Calu3 (cell line): ENCODE measurements around the gene NEB. TPM values are rescaled to one million over a fixed set of nuclear protein-coding genes. Genes with fewer than 3 reads are reported as not detected.
A peak's percentile ranks its signal among the peaks of the same experiment; 100 is the strongest.

ENCODE experiments used
- Bru-seq: library from RNA; stranded (reverse); fragments of 400-500 nt; gene quantifications from one replicate; lab custom pipeline; 2021; lab: Mats Ljungman, UMichigan
- BruChase-seq, 2 experiments: library from RNA; stranded (reverse); fragments of 400-500 nt; gene quantifications; one replicate each; lab custom pipeline; 2021; lab: Mats Ljungman, UMichigan
- BruUV-seq: library from RNA; stranded (reverse); fragments of 400-500 nt; replicated peaks from 2 replicates; lab custom pipeline; 2021; lab: Mats Ljungman, UMichigan
- CTCF ChIA-PET: fragments of 300-600 bp; sonication (Branson Sonifier 250); formaldehyde crosslinking; loops from one replicate; lab custom pipeline; 2022; ENCODE audit warnings: antibody characterized with exemption; lab: Charles Lee
- DNase-seq: peaks from one replicate; pipeline ENCODE4 v3.0.0; 2022
- H3K27ac Mint-ChIP-seq: one replicate; pipeline ENCODE4 v1.8.0; 2022; ENCODE audit warnings: mixed read lengths; ENCODE audit not compliant: unreplicated experiment
- H3K27me3 Mint-ChIP-seq: one replicate; pipeline ENCODE4 v1.8.0; 2022; ENCODE audit warnings: mixed read lengths; ENCODE audit not compliant: unreplicated experiment
- H3K36me3 Mint-ChIP-seq: one replicate; pipeline ENCODE4 v1.8.0; 2022; ENCODE audit warnings: mild to moderate bottlenecking, moderate library complexity, mixed read lengths; ENCODE audit not compliant: insufficient read depth, unreplicated experiment
- H3K4me1 Mint-ChIP-seq: one replicate; pipeline ENCODE4 v1.8.0; 2022; ENCODE audit warnings: mild to moderate bottlenecking, low read depth, mixed read lengths; ENCODE audit not compliant: unreplicated experiment
- H3K4me3 Mint-ChIP-seq: one replicate; pipeline ENCODE4 v1.8.0; 2022; ENCODE audit warnings: mild to moderate bottlenecking, low read depth, moderate library complexity, mixed read lengths; ENCODE audit not compliant: unreplicated experiment
- H3K9me3 Mint-ChIP-seq: one replicate; pipeline ENCODE4 v1.8.0; 2022; ENCODE audit warnings: low read depth, mixed read lengths; ENCODE audit not compliant: unreplicated experiment
- intact Hi-C: fragments of 100-400 bp; cut with micrococcal nuclease; formaldehyde crosslinking; loops from one replicate; pipeline ENCODE4 v1.10.0; 2022; ENCODE audit not compliant: unreplicated experiment
- long read RNA-seq: library from polyadenylated mRNA; stranded (forward); transcript quantifications from one replicate; pipeline ENCODE4 v2.0.0, GENCODE V29; 2022
- total RNA-seq: library from RNA; stranded (reverse); gene quantifications from 2 replicates; pipeline ENCODE4 v1.2.3, GENCODE V29; 2022
- TF ChIP-seq, protein P1 (sequence below): fragments of 200-600 bp; IDR thresholded peaks from one replicate; pipeline ENCODE4 v1.8.0; 2022; ENCODE audit warnings: antibody characterized with exemption; ENCODE audit not compliant: unreplicated experiment

NEB gene, protein sequence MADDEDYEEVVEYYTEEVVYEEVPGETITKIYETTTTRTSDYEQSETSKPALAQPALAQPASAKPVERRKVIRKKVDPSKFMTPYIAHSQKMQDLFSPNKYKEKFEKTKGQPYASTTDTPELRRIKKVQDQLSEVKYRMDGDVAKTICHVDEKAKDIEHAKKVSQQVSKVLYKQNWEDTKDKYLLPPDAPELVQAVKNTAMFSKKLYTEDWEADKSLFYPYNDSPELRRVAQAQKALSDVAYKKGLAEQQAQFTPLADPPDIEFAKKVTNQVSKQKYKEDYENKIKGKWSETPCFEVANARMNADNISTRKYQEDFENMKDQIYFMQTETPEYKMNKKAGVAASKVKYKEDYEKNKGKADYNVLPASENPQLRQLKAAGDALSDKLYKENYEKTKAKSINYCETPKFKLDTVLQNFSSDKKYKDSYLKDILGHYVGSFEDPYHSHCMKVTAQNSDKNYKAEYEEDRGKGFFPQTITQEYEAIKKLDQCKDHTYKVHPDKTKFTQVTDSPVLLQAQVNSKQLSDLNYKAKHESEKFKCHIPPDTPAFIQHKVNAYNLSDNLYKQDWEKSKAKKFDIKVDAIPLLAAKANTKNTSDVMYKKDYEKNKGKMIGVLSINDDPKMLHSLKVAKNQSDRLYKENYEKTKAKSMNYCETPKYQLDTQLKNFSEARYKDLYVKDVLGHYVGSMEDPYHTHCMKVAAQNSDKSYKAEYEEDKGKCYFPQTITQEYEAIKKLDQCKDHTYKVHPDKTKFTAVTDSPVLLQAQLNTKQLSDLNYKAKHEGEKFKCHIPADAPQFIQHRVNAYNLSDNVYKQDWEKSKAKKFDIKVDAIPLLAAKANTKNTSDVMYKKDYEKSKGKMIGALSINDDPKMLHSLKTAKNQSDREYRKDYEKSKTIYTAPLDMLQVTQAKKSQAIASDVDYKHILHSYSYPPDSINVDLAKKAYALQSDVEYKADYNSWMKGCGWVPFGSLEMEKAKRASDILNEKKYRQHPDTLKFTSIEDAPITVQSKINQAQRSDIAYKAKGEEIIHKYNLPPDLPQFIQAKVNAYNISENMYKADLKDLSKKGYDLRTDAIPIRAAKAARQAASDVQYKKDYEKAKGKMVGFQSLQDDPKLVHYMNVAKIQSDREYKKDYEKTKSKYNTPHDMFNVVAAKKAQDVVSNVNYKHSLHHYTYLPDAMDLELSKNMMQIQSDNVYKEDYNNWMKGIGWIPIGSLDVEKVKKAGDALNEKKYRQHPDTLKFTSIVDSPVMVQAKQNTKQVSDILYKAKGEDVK (N-terminal part only)
- total RNA-seq (27.5 and 50.0 TPM in 2 replicates), Bru-seq, nascent RNA (percentile 49 among the genes with signal in this experiment), BruChase-seq, experiment 1, labeled RNA remaining after a 6-hour chase (percentile 52 among the genes with signal in this experiment), BruChase-seq, experiment 2, labeled RNA remaining after a 2-hour chase (percentile 37 among the genes with signal in this experiment)
- long read RNA-seq, partial matches to known transcripts = 3 of 9 reads
- long read RNA-seq, other reads (novel, unspliced or antisense) = 6 of 9 reads

DNA sequence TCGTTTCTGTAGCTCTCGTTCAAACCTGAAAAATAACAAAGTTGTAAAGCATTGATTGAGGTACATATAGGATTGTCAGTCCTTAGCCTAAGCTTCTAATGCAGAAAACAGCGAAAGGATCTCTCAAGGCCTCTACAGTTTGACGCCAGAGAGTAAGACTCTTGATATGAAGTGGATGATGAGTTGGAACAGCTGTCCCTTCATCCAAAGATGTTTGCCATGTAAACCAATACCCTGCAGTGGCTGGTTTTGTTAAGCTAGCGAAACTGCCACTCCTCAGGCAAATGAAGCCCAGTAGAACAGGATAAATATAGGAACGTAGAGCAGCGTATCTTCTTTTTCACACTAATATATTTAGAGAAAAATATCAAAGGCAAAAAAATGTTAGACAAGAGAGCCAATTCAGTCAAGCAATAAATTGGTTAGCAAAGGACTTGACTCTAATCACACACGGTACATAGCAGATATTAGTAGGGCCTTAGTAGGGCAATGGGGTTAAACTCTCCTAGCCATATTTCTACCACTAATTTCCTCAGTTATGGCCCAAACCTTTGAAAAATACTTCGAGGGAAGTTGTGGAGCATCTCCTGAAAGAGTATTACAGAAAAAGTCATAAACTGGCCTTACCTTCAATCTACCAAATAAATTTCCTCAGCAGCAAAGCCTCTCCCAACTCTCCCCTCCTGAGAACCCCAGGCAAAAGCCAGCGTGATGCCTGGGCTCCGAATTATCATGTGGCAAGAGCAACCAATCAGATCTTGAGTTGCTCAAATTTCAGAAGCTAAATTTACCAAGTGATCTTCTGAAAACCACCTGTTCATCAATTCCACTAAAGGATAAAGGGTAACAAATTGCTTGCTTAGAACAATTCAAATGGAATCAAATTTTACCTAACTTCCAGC is at the start of gene NEB:
TSS of gene NEB (minus strand) at position 706 of the 902 bp plus-strand sequence. CDS start 1,320 bp downstream, outside the sequence.
- DNase-seq = no peak
- Mint-ChIP-seq H3K36me3 (no peaks in the 10 kb centered on the region), H3K4me1 (peaks cover 13% of the 10 kb centered on the region), H3K27ac (no peak within 1 kb of the TSS), H3K27me3 (no peaks in the 10 kb centered on the region), H3K4me3 (no peak within 1 kb of the TSS), H3K9me3 (no peaks in the 10 kb centered on the region)
- intact Hi-C loops = no loop called here
- TF ChIP-seq, protein P1, sequence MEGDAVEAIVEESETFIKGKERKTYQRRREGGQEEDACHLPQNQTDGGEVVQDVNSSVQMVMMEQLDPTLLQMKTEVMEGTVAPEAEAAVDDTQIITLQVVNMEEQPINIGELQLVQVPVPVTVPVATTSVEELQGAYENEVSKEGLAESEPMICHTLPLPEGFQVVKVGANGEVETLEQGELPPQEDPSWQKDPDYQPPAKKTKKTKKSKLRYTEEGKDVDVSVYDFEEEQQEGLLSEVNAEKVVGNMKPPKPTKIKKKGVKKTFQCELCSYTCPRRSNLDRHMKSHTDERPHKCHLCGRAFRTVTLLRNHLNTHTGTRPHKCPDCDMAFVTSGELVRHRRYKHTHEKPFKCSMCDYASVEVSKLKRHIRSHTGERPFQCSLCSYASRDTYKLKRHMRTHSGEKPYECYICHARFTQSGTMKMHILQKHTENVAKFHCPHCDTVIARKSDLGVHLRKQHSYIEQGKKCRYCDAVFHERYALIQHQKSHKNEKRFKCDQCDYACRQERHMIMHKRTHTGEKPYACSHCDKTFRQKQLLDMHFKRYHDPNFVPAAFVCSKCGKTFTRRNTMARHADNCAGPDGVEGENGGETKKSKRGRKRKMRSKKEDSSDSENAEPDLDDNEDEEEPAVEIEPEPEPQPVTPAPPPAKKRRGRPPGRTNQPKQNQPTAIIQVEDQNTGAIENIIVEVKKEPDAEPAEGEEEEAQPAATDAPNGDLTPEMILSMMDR = no peak
- CTCF ChIA-PET = no interaction called here
- no TSS peak for BruUV-seq

DNA sequence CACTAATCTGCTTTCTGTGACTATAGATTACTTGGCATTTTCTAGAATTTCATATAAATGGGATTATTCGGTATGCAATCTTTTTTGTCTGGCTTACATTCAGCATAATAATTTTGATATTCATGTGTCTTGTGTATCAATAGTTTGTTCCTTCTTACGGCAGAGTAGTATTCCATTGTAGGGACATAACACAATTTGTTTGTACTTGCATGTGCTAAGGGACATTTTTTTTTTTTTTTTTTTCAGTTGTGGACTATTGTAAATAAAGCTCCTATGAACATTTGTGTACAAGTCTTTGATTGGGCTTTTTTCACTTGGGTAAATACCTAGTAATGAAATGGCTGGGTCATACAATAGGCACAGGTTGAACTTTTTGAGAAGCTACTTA is 48.9 kb upstream of the NEB start:
- intact Hi-C loops = no loop called here
- H3K36me3 Mint-ChIP-seq = peaks cover 23% of the 10 kb centered on the region

DNA sequence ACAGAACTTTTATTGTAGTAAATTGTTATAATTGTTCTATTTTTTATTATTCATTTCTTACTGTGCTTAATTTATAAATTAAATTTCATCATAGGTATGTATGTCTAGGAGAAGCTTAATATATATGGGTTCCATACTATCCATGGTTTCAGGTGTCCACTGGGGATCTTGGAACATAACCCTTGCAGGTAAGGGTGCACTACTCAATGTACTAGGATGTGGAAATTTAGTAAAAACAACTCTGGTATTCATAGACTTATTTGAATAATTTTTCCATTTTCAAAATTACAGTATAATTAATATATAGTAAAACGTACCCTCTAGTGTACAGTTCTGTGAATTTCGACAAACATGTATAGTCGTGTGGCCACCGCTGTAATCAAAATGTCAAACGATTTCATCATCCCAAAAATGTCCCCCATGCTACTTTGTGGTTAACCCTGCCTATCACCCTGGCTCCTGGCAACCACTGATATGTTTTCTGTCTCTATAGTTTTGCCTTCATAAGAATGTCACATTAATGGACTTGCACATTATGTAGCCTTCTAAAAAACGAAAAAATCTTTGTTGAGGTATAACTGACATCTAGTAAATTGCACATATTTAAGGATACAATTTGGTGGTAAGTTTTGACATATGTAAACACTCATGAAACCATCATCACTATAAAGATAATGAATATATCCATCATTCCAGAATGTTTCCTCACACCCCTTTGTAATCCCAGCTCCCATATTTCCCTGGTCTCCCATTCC is 48.3 kb upstream of the NEB start:
- DNase-seq = no peak
- TF ChIP-seq, protein P1 = no peak
- CTCF ChIA-PET = no interaction called here
- H3K27me3 Mint-ChIP-seq = no peaks in the 10 kb centered on the region
- no TSS peak for BruUV-seq
- peaks cover 23% of the 10 kb centered on the region for H3K36me3 Mint-ChIP-seq
- no peak overlapping the region for H3K27ac Mint-ChIP-seq
- intact Hi-C loops = no loop called here
- H3K4me3 Mint-ChIP-seq = no peak overlapping the region
- no peaks in the 10 kb centered on the region for H3K9me3 Mint-ChIP-seq
- no peaks in the 10 kb centered on the region for H3K4me1 Mint-ChIP-seq

More for the DNA sequence above, 48.9 kb upstream of the NEB start:
- TF ChIP-seq, protein P1 = no peak
- CTCF ChIA-PET = interaction anchor here (0.6 kb wide), 1 partner anchor 145 kb away, joined by 3 read pairs; no protein-coding TSS in a partner anchor
- Mint-ChIP-seq H3K27me3 (no peaks in the 10 kb centered on the region), H3K27ac (no peak overlapping the region), H3K4me3 (no peak overlapping the region), H3K4me1 (no peaks in the 10 kb centered on the region), H3K9me3 (no peaks in the 10 kb centered on the region)
- no peak for DNase-seq
- no TSS peak for BruUV-seq
